IPS-20b (cell line): ENCODE measurements around the gene ALPG.
"Not testable (repeated sequence)": the region's sequence is repeated elsewhere in the genome, so short reads cannot be mapped to it uniquely, and the experiment has no call there.

Experiments
- H3K27ac ChIP-seq: one replicate; pipeline ENCODE4 v1.5.1; 2013; ENCODE audit warnings: low read length
- H3K27me3 ChIP-seq: 2 replicates; pipeline ENCODE4 v1.6.1; 2013; ENCODE audit warnings: mild to moderate bottlenecking, low read length, inconsistent platforms; ENCODE audit not compliant: insufficient read depth
- H3K36me3 ChIP-seq: 2 replicates; pipeline ENCODE4 v1.6.1; 2013; ENCODE audit warnings: low read depth, mild to moderate bottlenecking, inconsistent platforms, low read length, moderate library complexity; ENCODE audit not compliant: insufficient read depth
- H3K4me1 ChIP-seq: 2 replicates; pipeline ENCODE4 v1.6.1; 2013; ENCODE audit warnings: mild to moderate bottlenecking, control low read depth, inconsistent platforms, low read length, moderate library complexity; ENCODE audit not compliant: insufficient read depth
- H3K4me3 ChIP-seq: 2 replicates; pipeline ENCODE4 v1.5.1; 2013; ENCODE audit warnings: mild to moderate bottlenecking, low read length, inconsistent platforms
- H3K9ac ChIP-seq: 2 replicates; pipeline ENCODE4 v1.6.1; 2013; ENCODE audit warnings: low read depth, mild to moderate bottlenecking, inconsistent platforms, low read length, moderate library complexity
- H3K9me3 ChIP-seq: 2 replicates; pipeline ENCODE4 v1.6.1; 2013; ENCODE audit warnings: mild to moderate bottlenecking, low read depth, low read length, inconsistent platforms; ENCODE audit not compliant: insufficient read depth

Gene ALPG

DNA sequence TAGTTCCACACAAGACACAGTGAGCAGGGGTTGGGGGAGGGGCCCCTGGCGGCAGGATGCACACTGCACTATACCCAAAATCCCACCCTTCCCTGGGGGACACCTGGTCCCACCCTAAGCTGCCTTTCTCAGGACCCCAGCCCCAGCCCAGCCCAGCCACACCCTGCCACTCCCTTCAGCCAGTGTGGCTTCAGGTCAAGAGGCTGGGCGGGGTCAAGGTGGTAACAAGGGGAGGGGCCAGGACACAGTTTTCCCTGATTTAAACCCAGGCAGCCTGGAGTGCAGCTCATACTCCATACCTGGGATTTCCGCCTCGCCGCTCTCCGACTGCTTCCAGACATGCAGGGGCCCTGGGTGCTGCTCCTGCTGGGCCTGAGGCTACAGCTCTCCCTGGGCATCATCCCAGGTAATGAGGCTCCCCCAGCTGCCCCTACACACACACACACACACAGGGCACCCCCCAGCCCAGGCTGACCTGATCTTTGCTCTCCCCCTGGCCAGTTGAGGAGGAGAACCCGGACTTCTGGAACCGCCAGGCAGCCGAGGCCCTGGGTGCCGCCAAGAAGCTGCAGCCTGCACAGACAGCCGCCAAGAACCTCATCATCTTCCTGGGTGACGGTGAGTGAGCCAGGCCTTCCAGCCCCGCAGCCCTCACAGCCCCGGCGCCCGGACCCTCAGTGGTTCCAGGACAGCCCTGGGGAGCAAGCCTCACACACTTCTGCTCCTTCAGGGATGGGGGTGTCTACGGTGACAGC lies at the start of gene ALPG:
ALPG (plus strand) TSS at position 289 of the 755 bp plus-strand sequence; CDS start at position 340, 51 bp downstream.
- Histone ChIP-seq H3K36me3 (peaks cover 5% of the 10 kb centered on the region; the same call in 1 of the 2 replicates), H3K27ac (no peak within 1 kb of the TSS), H3K4me1 (no peaks in the 10 kb centered on the region), H3K9me3 (no peaks in the 10 kb centered on the region), H3K4me3 (no peak within 1 kb of the TSS), H3K27me3 (no peaks in the 10 kb centered on the region), H3K9ac (no peak within 1 kb of the TSS)

DNA sequence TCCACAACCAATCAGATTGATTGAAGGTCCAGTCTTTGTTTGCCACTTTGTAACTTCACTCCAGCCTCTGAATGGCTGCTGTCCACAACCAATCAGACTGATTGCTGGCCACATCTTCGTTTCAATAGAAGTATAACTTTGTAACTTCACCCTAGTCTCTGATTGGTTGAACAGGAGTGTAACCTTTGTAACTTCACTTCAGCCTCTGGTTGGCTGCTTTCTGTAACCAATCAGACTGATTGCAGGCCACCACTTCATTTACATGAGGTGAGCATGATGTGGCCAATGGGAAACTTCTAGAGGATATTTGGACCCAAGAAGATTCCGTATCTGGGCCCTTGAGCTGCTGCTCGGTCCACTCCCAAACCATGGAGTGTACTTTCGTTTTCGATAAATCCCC lies 45.0 kb upstream of the ALPG start:
- no peaks in the 10 kb centered on the region for H3K27me3 ChIP-seq
- no peak overlapping the region for H3K4me3 ChIP-seq
- no peak overlapping the region for H3K9ac ChIP-seq
- H3K9me3 ChIP-seq: no peaks in the 10 kb centered on the region
- H3K4me1 ChIP-seq: peaks cover 3% of the 10 kb centered on the region
- H3K36me3 ChIP-seq: no peaks in the 10 kb centered on the region
- no peak overlapping the region for H3K27ac ChIP-seq

DNA sequence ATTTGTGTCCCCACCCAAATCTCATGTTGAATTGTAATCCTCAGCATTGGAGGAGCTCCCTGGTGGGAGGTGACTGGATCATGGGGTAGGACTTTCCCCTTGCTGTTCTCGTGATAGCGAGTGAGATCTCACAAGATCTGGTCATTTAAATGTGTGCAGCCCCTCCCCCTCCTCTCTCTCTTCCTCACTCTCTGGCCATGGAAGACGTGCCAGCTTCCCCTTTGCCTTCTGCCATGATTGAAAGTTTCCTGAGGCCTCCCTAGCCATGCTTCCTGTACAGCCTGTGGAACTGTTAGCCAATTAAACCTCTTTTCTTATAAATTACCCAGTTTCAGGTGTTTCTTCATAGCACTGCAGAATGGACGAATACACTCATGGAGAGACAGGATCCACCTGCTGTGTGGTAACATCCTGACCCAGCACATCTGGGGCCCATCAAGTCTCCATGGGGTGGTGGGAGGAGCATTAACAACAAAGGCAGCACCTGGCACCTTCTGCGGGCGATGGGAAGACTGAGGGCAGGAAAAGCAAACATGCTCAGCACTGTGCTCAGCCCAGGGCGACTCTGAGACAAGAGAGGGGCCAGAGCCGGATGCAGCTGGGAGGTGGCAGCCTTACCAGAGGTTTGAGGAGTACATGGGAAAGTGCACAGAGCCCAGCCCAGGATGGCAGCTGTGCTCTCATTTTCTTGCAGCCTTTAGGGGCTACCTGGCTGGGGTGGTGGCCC lies 44.3 kb upstream of the ALPG start:
- no peak overlapping the region for H3K4me3 ChIP-seq
- H3K27ac ChIP-seq: no peak overlapping the region
- H3K36me3 ChIP-seq: no peaks in the 10 kb centered on the region
- no peaks in the 10 kb centered on the region for H3K27me3 ChIP-seq
- H3K9me3 ChIP-seq: no peaks in the 10 kb centered on the region
- H3K4me1 ChIP-seq: peaks cover 3% of the 10 kb centered on the region
- no peak overlapping the region for H3K9ac ChIP-seq

DNA sequence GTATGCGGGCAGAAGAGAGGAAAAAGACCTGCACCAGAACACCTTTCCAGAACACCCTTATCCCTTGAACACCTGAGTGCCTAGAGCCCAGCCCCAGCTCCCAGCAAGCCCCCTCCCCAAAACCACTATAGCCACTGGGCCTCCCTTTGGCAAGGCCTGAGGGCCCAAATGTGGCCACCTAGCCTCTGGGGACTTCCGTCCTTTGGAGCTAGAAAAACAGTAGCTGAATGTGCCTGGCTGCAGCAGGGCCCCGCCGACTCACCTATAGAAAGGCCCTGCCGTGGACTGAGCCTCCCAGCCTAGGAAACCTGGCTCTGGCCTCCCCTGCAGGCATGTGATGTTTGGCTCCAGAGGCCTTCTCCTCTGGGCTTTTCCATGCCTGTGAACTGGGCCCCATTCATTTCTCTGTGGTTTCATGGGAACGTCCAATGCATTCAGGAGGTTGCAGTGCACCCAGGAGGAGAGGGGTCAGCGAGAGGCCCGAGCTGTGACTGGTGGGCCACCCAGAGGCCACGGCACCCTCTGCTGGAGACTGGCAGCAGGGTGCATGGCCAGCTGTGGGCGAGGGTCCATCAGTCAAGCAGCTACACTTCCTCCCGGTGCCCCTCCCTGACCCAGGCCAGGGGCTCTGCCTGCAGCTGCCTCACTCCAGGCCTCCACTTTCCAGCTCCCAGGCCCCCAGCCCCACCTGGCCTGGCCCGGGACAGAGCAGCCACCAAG lies 43.4 kb upstream of the ALPG start:
- not testable (repeated sequence) for H3K27ac ChIP-seq, H3K4me1 ChIP-seq, H3K36me3 ChIP-seq, H3K9ac ChIP-seq, H3K4me3 ChIP-seq, H3K27me3 ChIP-seq, H3K9me3 ChIP-seq

DNA sequence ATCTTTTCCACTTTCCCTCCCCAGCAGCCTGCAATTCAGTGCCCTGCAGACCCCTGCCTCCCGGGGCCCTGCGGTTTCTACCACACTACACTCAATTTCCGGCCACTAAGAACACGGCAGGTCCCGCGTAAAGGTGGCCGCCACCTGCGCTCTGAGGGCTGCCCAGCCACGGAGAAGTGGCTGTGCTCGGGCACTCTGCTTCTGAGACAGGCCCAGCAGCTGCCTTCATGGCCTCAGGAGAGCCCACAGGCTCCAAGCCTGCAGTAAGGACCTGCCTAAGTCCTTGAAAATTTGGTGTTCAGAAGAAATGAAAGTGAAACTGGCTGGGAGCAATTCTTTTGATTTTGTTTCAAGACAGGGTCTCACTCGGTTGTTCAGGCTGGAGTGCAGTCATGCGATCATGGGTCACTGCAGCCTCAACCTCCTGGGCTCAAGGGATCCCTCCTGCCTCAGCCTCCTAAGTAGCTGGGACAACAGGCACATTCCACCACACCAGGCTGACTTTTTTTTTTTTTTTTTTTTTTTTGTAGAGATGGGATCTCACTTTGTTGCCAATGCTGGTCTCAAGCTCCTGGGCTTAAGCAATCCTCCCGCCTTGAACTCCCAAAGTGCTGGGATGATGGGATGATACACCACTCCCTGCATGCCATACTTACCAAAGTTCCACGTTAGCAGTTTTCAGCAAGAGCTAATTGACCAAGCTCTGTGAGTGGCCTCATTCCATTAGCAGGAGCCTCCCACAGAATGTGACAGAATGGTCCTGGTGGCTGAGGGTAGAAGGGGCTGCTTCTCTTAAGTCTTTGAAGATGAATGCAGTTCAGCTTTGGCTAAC lies 42.6 kb upstream of the ALPG start:
- Histone ChIP-seq H3K36me3 (no peaks in the 10 kb centered on the region), H3K9me3 (no peaks in the 10 kb centered on the region), H3K9ac (no peak overlapping the region), H3K4me3 (no peak overlapping the region), H3K27me3 (no peaks in the 10 kb centered on the region), H3K27ac (no peak overlapping the region), H3K4me1 (peaks cover 3% of the 10 kb centered on the region)

DNA sequence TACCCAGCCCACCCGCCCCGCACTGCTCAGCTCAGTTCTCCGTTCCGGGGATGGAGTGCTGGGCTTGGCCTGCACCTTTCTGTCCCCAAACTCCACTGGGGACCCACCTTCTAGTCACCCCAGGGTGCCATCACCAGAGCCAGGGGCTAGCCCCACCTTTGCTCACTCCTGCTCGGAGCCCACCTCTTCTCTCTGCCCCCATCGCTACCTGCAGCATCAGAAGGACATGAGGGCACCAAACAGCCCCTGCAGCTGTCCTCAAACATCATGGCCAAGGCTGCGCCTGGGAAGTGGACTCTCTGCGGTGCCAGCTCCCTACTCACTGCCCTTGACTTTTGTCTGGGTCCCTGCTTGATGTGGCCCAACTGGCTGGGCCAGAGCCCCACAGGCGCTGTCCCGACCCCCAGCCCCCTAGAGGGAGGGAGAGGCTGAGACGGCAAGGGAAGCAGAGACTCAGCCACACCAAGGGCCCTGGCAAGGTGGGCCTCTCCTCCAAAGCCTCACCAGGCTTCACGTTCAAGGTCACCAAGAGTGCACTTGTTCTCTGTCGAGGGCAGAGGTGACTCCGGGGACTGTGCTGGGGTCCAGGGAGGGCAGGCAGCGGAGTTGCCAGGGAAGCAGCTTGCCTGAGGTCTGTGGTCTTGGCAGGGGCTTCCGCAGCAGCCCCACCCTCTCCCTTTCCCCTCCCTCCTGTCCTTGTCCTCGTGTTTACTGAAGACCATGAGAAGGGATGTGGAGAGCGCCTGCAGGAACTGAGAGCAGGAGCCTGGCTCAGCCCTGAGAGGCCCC lies 41.6 kb upstream of the ALPG start:
- H3K27ac ChIP-seq, H3K4me3 ChIP-seq, H3K9me3 ChIP-seq, H3K9ac ChIP-seq, H3K4me1 ChIP-seq, H3K27me3 ChIP-seq, H3K36me3 ChIP-seq: not testable (repeated sequence)

DNA sequence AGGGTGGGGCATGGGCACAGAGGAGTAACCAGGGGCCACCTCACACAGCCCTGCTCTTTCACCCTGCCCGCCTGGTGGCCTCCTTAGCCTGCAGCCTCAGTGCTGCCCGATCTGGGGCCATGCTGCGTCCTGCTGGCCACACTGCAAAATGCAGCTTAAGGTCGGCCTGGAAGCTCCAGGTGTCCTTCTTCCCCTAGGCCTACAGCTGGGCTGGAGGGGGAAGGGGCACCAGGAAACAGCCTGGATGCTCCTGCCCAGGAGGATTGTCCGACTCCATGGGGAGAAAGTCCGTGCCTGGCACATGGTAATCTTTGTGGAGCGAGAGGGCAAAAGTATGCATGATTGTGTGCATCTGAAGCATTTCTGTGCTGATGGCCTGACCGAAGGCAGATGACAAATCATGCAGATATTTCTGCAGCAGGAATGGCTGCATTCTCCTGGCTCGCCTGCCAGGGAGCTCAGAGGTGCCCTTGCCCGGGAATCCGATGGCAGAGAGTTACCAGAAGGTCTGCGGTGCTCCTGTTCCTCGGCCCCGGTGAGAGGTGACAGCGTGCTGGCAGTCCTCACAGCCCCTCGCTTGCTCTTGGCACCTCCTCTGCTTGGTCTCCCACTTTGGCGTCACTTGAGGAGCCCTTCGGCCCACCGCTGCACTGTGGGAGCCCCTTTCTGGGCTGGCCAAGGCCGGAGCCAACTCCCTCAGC lies 40.9 kb upstream of the ALPG start:
- Histone ChIP-seq H3K36me3 (no peaks in the 10 kb centered on the region), H3K4me1 (peaks cover 3% of the 10 kb centered on the region), H3K27ac (no peak overlapping the region), H3K9me3 (no peaks in the 10 kb centered on the region), H3K27me3 (no peaks in the 10 kb centered on the region), H3K9ac (no peak overlapping the region), H3K4me3 (no peak overlapping the region)

DNA sequence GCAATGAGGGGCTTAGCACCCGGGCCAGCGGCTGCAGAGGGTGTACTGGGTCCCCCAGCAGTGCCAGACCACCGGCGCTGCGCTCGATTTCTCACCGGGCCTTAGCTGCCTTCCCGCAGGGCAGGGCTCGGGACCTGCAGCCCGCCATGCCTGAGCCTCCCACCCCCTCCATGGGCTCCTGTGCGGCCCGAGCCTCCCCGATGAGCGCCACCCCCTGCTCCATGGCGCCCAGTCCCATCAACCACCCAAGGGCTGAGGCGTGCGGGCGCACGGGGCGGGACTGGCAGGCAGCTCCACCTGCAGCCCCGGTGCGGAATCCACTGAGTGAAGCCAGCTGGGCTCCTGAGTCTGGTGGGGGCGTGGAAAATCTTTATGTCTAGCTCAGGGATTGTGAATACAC lies 40.2 kb upstream of the ALPG start:
- H3K9ac ChIP-seq, H3K4me3 ChIP-seq, H3K36me3 ChIP-seq, H3K27ac ChIP-seq, H3K27me3 ChIP-seq, H3K4me1 ChIP-seq, H3K9me3 ChIP-seq: not testable (repeated sequence)

DNA sequence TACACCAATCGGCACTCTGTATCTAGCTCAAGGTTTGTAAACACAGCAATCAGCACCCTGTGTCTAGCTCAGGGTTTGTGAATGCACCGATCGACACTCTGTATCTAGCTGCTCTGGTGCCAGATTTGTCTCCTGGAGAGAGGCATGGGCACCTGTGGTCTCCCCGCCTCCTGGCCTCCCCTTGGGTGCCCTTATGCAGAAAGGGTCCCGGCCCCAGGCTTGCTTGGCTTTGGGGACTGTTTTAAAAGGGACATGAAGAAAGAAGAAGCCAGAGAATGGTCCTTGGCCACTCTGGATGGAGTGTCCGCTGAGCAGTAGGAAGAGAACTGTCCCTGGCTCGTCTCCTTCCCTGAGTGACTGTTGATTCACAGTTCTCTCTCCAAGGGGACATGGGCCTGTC lies 39.6 kb upstream of the ALPG start:
- peaks cover 3% of the 10 kb centered on the region for H3K4me1 ChIP-seq
- H3K36me3 ChIP-seq: no peaks in the 10 kb centered on the region
- no peak overlapping the region for H3K27ac ChIP-seq
- no peak overlapping the region for H3K9ac ChIP-seq
- H3K27me3 ChIP-seq: no peaks in the 10 kb centered on the region
- H3K9me3 ChIP-seq: no peaks in the 10 kb centered on the region
- H3K4me3 ChIP-seq: no peak overlapping the region

DNA sequence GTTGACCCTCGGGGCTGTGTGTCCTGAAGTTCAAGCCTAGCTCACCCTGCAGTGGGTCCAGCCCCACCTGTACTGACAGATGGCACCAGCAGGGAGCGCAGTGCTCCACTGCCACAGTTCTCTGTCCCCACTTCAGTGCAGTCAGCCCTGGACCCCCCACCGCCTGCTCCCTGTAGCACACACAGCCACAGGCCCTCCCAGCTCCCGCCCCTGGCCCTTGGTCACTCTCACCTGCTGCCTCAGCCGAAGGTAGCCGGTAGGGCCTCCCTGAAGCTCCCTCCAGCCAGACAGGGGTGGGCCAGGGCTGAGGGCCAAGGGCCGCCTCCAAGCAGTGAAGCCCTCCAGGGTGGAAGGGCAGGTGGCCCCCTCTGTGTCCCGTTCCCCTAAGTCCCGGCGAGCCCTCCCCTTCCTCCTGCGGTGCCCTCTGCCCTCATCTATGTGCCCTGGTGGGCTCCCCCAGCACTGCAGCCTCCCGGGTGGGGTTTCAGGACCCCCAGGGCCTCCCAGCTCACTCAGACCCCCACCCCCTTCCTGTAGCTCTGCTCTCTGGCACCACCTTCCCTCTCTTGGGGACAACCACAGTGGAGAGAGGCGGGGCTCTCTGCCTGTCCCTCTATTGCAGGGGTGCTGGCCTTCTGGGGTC lies 38.9 kb upstream of the ALPG start:
- Histone ChIP-seq H3K4me1 (peaks cover 3% of the 10 kb centered on the region), H3K4me3 (no peak overlapping the region), H3K9me3 (no peaks in the 10 kb centered on the region), H3K27me3 (no peaks in the 10 kb centered on the region), H3K9ac (no peak overlapping the region), H3K27ac (no peak overlapping the region), H3K36me3 (no peaks in the 10 kb centered on the region)
